HepG2 (cell line): ENCODE data around the gene JPT1. TPM values are rescaled to one million over a fixed set of nuclear protein-coding genes. Genes with fewer than 3 reads are reported as not detected.

Experiments used
- FUBP1 ChIP-seq: sonication (generic); formaldehyde crosslinking; IDR thresholded peaks from 2 replicates; pipeline ENCODE4 v1.5.1; 2020; ENCODE audit warnings: missing genetic modification reagents, mild to moderate bottlenecking, borderline replicate concordance
- KDM3A ChIP-seq: IDR thresholded peaks from 2 replicates; pipeline ENCODE4 v1.6.1; 2018; ENCODE audit warnings: low read depth, missing compliant biosample characterization
- KIAA2018 ChIP-seq: sonication (generic); formaldehyde crosslinking; IDR thresholded peaks from 2 replicates; pipeline ENCODE4 v1.5.0; 2020; ENCODE audit warnings: mild to moderate bottlenecking, missing genetic modification reagents, borderline replicate concordance
- NBN ChIP-seq: fragments of 450-650 bp; conservative IDR thresholded peaks from 2 replicates; pipeline ENCODE4 v1.6.1; 2017
- NR2F1 ChIP-seq, 2 experiments: fragments of 450-650 bp in 1 of 2; formaldehyde crosslinking in 1 of 2; IDR thresholded peaks; 2 replicates each; pipeline versions ENCODE4 v1.5.0 to v1.6.1; 2016 to 2020; ENCODE audit warnings: mild to moderate bottlenecking in 1 of 2, missing compliant biosample characterization in 1 of 2, missing genetic modification reagents in 1 of 2, moderate library complexity in 1 of 2
- PRDM10 ChIP-seq: sonication (generic); formaldehyde crosslinking; IDR thresholded peaks from 2 replicates; pipeline ENCODE4 v1.4.0; 2020; ENCODE audit warnings: low read depth, missing genetic modification reagents
- RFX3 ChIP-seq: IDR thresholded peaks from 2 replicates; pipeline ENCODE4 v1.6.1; 2016; ENCODE audit warnings: missing biosample characterization, missing genetic modification reagents
- ZSCAN25 ChIP-seq: sonication (generic); formaldehyde crosslinking; IDR thresholded peaks from 2 replicates; pipeline ENCODE4 v1.8.0; 2022; ENCODE audit warnings: mild to moderate bottlenecking, missing genetic modification reagents
- polyA plus RNA-seq, 8 experiments: library from polyadenylated mRNA; depleted of rRNA in 3 of 8; stranded (reverse) in 7 of 8; unstranded in 1 of 8; fragments of >200 nt; fragmentation: Illumina TruSeq in 4 of 8; extraction: Trizol in 4 of 8; gene quantifications; 2 replicates each; pipeline versions ENCODE4 v1.2.1 to v1.2.3, GENCODE V29; 2011 to 2016; ENCODE audit warnings: low read depth in 4 of 8, missing spikeins in 1 of 8, mixed read lengths in 1 of 8; ENCODE audit not compliant: insufficient read depth in 1 of 8
- total RNA-seq, 5 experiments: library from RNA; depleted of rRNA; stranded (reverse); fragments of >200 nt; fragmentation: Illumina TruSeq; extraction: Trizol; gene quantifications; 2 replicates each; pipeline ENCODE4 v1.2.3, GENCODE V29; 2016; ENCODE audit warnings: low read depth in 1 of 5
- TF ChIP-seq, protein P1 (sequence below): sonication (generic); formaldehyde crosslinking; IDR thresholded peaks from 2 replicates; pipeline ENCODE4; 2020; ENCODE audit warnings: missing genetic modification reagents, mild to moderate bottlenecking, borderline replicate concordance

The JPT1 gene
- total and polyA plus RNA-seq, 2 of the 13 experiments (the other 11 are each of a cell fraction or from before 2014, with no cell fraction given), result 43.3 to 256 TPM

DNA sequence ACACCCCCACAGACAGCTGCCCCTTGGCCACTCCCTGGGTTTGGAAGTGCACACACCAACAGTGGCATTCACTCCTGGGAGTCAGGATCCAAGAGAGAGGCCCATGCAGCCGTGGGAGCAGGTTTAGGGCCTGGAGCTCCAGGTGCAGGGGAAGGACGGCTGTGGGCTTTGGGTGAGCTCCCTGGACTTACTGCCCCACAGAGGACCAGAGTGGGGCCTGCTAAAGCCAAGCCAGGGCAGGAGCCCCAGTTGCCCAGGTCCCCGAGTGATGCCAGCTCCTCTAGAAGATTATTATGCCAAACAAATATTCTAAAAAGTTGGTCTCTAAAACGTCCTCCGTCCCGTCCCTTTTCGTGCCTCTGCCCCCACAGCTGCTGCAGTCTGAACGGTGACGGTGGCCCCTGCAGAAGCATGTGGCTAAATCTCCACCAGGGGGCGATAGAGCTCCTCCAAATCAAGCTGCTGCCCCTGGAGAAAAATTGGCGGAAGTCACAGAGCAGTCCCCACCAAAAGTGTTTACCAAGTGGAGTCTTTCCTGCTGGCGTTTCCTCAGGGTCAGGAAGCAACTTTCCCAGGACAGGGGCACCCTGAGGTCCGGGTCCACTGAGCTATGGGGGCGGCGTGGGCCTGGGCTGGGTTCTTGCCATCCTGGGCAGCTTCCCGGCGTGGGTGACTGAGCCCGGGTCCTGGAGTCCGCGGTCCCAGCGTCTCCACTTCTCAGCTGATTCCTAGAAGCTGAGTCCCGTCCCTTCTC, 40.3 kb downstream of the JPT1 start (continued):
- TF ChIP-seq PRDM10 (CRISPR knock-in tag) (no peak), NBN (no peak), ZSCAN25 (CRISPR knock-in tag) (no peak), KDM3A (no peak), NR2F1 (CRISPR knock-in tag; IDR thresholded peaks at IDR 0.05) (no peak), KIAA2018 (CRISPR knock-in tag) (no peak), FUBP1 (CRISPR knock-in tag) (no peak), RFX3 (CRISPR knock-in tag) (no peak)
- TF ChIP-seq, protein P1, sequence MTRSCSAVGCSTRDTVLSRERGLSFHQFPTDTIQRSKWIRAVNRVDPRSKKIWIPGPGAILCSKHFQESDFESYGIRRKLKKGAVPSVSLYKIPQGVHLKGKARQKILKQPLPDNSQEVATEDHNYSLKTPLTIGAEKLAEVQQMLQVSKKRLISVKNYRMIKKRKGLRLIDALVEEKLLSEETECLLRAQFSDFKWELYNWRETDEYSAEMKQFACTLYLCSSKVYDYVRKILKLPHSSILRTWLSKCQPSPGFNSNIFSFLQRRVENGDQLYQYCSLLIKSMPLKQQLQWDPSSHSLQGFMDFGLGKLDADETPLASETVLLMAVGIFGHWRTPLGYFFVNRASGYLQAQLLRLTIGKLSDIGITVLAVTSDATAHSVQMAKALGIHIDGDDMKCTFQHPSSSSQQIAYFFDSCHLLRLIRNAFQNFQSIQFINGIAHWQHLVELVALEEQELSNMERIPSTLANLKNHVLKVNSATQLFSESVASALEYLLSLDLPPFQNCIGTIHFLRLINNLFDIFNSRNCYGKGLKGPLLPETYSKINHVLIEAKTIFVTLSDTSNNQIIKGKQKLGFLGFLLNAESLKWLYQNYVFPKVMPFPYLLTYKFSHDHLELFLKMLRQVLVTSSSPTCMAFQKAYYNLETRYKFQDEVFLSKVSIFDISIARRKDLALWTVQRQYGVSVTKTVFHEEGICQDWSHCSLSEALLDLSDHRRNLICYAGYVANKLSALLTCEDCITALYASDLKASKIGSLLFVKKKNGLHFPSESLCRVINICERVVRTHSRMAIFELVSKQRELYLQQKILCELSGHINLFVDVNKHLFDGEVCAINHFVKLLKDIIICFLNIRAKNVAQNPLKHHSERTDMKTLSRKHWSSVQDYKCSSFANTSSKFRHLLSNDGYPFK (CRISPR knock-in tag), result peak; percentile 19; the same call in 1 of the 2 replicates
